NCI-H2227 (cell line): ENCODE data around the gene FAF1.

Experiments
- DNase-seq: peaks from one replicate; lab custom pipeline; 2025; ENCODE audit not compliant: unreplicated experiment; lab: John Stamatoyannopoulos, UW

The FAF1 gene

DNA sequence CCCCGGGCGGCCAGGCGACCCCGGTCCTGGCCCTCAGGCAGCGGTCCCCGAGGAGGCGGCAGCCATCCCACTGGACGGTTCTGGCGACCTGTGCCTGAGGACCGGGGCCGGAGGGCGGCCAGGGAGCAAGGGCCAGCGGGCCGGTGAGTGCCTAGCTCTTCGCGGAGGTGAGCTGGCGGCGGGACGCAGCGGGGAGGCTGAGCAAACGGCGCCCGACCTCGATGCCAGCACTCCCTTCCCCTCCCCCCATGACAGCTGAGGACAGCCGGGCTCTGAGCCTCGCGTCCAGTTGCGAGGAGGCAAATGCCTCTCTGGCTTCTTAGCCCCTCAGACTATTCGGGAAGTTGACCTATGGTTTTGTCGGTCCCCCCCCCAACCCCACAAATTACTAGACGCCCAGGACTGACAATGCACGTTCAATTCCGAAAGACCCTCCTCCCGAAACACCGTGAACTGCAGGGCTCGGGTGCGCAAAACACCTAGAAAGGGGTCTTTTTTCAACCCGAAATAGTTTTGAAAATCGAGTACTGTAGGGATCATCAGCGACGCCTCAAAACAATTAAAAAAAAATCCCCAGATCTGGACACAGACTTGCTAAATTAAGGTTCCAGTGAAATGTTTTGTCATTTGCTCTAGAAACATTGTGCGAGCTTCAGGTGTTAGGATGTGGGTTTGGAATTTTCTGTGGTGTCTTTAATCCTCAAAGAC lies 18.2 kb upstream of the FAF1 start:
- DNase-seq = peak; percentile 84

GRCh38 chr1:50977575-50978143 lies 17.6 kb upstream of the FAF1 start:
- peak; percentile 67 for DNase-seq

- DNase-seq = peak; percentile 67
Measured at GRCh38 chr1:50976890-50977574, 17.0 kb upstream of the FAF1 start.

GRCh38 chr1:50976111-50976889 lies 16.2 kb upstream of the FAF1 start:
- DNase-seq = peak; percentile 38

DNA sequence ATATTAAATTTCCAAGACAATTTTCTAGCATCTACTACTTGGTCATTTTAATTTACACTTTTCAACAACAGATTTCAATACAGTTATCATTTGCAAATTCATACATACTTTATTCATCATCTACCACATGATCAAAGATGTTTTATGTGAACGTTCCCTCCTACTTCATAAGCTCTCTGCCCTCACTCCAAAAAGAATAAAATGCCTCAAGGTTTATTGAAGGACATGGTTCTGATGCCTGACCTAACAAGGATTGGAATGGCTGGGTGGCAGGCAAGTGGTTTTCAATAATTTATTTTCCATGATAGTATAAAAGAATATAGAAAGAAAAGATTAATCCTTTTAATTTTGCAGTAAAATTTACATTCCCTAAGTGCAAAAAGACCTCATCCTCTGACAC lies 15.4 kb upstream of the FAF1 start:
- DNase-seq = no peak

DNA sequence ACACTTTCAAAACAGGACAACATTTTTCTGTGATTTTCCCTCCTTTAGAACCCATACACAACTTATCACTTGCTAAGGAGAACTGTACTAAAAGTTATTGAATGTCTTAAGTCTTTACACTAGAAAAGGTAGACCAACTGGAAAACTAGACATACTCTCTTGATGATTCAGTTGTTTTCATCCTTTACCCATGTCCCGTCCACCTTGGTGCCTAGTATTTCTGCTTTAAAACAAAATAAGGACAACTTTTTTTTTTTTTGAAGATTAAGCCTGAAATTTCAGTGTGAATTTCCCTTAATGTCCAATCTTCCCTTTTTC lies 14.5 kb upstream of the FAF1 start:
- no peak for DNase-seq

GRCh38 chr1:50973875-50974617 lies 14.0 kb upstream of the FAF1 start:
- no peak for DNase-seq

DNA sequence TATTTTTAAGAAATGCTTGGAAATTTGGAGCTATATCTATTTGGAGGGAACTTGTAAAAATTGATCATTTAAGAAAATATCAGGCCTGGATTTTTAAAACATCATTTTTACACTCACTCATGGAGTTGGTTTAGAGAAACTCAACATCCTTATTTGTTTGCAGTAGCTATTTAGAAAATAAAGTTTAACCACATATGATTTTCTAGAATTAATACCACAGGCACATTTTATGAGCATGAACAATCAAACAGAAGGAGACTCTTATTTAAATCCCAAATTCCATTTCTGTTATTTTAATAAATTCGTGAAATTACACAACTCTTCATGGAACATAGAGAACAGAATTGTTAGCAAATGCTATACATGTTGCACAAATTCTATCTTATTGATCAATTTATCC lies 13.2 kb upstream of the FAF1 start:
- no peak for DNase-seq

- DNase-seq = no peak
Measured at GRCh38 chr1:50972766-50973165, 12.7 kb upstream of the FAF1 start.

DNA sequence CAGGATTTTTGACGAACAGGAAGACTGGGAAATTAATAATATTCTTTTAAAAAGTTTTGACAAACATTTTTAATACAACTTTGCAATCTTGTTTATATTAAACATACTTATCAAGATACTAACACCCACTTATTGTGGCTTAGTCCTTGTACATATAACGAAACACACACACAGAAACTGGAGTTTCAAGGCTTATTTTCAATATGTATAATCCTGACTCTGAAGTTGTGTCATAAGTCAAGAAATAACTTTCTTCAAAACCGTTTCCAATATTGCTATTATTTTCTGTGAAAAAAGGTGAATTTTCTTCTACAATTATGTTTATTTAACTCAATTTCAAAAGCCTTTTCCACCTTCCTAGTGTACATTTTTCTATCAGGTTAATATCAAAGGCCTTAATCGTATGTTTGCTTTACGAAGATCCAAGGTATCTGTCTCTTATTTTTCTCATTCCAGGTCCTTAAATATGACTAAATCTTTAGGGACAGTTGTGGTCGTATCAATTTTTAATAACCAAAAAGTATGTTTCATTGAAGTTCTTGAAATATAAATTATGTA lies 11.8 kb upstream of the FAF1 start:
- DNase-seq = no peak

- DNase-seq = no peak
Measured at GRCh38 chr1:50970931-50971582, 11.0 kb upstream of the FAF1 start.

GRCh38 chr1:50970509-50970887 lies 10.4 kb upstream of the FAF1 start:
- DNase-seq = no peak

DNA sequence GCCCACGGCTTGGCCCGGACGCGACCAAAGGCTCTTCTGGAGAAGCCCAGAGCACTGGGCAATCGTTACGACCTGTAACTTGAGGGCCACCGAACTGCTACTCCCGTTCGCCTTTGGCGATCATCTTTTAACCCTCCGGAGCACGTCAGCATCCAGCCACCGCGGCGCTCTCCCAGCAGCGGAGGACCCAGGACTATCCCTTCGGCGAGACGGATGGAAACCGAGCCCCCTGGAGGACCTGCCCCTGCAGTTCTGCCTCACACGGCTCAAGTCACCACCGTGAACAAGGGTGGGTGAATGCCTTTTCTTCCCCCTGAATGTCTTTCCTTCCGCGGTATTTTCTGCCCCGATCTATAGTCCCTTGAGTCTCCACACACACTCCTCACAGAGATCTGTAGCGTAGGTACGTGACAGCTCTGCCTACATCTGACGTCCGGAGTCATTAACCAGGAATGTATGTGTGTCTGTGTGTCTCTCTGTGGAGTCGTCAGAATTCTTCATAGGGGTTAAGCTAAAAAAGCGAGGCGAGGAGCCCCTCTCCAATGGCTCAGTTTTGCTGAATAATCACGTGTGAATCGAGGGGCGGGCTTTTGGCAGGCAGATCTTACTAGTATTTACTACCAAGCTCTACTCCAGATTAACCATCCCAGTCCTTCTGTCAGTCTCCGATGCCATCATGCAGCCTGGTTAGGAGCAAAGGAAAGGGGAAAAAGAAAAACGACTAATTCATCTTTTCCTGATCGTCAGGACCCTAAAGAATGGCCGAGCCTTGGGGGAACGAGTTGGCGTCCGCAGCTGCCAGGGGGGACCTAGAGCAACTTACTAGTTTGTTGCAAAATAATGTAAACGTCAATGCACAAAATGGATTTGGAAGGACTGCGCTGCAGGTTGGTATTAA lies 9.8 kb upstream of the FAF1 start, which contains the start of gene CDKN2C:
Gene CDKN2C, plus strand, starts transcription at position 635 of the 898 bp plus-strand sequence. Its CDS starts 124 bp downstream, at position 759.
- DNase-seq = peak; percentile 88

DNA sequence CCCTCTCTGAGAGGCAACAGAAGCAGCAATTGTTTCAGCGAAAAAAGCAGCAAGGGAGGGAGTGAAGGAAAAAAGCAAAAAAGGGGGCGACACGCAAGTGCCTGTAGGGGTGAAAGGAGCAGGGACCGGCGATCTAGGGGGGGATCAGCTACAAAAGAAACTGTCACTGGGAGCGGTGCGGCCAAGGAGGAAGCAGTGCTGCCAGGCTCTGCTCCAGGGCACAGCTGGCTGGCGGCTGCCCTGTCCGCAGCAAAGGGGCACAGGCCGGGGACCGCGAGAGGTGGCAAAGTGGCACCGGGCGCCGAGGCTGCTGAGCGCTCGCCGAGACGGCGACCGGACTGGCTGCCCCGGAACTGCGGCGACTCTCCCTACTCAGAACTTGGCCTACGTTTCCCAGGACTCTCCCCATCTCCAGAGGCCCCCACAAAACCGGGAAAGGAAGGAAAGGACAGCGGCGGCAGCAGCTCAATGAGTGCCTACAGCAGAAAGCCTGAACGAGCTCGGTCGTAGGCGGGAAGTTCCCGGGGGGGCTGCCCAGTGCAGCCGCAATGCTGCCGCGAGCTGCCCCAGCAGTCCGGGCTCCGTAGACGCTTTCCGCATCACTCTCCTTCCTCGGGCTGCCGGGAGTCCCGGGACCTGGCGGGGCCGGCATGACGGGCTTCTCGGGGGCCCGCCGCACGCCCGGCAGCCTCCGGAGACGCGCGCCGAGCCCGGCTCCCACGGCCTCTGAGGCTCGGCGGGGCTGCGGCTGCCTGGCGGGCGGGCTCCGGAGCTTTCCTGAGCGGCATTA lies 8.9 kb upstream of the FAF1 start:
- DNase-seq = peak; percentile 67

GRCh38 chr1:50968158-50968820 lies 8.2 kb upstream of the FAF1 start:
- peak; percentile 95 for DNase-seq

- peak; percentile 33 for DNase-seq
Measured at GRCh38 chr1:50967416-50968157, 7.5 kb upstream of the FAF1 start.

- DNase-seq = no peak
Measured at GRCh38 chr1:50966991-50967390, 6.9 kb upstream of the FAF1 start.
